ENCODE data around the gene NAB1.
"Not testable (repeated sequence)": the region's sequence is repeated elsewhere in the genome, so short reads cannot be mapped to it uniquely, and the experiment has no call there.

The NAB1 gene, protein sequence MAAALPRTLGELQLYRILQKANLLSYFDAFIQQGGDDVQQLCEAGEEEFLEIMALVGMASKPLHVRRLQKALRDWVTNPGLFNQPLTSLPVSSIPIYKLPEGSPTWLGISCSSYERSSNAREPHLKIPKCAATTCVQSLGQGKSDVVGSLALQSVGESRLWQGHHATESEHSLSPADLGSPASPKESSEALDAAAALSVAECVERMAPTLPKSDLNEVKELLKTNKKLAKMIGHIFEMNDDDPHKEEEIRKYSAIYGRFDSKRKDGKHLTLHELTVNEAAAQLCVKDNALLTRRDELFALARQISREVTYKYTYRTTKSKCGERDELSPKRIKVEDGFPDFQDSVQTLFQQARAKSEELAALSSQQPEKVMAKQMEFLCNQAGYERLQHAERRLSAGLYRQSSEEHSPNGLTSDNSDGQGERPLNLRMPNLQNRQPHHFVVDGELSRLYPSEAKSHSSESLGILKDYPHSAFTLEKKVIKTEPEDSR

DNA sequence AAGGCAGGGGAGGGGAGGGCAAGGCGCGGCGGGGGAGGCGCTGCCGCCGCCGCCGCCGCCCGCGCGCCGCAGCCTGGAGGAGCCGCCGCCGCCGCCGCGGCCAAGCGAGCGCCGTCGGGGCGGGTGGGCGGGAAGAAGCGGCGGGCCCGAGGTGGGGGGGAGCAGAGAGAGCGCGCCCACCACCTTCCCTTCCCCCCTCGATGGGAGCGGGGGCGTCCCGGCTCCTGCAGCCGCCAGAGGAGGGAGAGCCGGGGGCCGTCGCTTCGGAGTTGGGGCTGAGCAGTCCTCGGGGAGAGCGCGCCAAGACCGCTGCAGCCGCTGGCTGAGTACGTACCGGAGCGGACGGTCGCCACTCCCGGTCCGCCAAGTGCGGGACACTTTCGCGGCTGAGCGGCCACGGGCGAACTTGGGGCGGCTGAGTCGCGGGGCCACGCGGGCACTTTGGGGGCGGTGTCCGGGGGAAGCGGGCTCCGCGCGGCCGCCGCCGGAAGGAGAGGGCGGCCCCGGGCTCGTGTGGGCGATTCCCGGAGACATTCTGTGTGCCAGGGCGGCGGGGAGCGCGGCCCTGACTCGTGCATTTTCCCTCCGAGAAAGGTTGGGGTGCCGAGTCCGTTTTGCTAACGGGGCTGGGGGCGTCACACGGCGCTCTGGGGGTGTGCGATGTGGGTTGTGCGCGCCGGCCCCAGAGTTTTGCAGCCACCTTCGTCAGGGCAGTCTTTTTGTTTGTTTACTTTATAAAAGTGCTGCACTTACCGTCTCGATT lies at the start of gene NAB1:
Gene NAB1, plus strand, starts transcription at position 49 of the 763 bp plus-strand sequence. CDS start 10,094 bp downstream, outside the sequence.
- TF ChIP-seq CTCF (IDR thresholded peaks at IDR 0.05) (no peak), ZFX (IDR thresholded peaks at IDR 0.05; ENCODE audit: borderline replicate concordance) (no peak)
- peak within 1 kb of the TSS; percentile 80 for H3K27ac ChIP-seq

GRCh38 chr2:190599546-190600220 lies 49.2 kb upstream of the NAB1 start:
- TF ChIP-seq ZFX (IDR thresholded peaks at IDR 0.05; ENCODE audit: borderline replicate concordance) (no peak), CTCF (IDR thresholded peaks at IDR 0.05) (no peak)
- no peak overlapping the region for H3K27ac ChIP-seq

DNA sequence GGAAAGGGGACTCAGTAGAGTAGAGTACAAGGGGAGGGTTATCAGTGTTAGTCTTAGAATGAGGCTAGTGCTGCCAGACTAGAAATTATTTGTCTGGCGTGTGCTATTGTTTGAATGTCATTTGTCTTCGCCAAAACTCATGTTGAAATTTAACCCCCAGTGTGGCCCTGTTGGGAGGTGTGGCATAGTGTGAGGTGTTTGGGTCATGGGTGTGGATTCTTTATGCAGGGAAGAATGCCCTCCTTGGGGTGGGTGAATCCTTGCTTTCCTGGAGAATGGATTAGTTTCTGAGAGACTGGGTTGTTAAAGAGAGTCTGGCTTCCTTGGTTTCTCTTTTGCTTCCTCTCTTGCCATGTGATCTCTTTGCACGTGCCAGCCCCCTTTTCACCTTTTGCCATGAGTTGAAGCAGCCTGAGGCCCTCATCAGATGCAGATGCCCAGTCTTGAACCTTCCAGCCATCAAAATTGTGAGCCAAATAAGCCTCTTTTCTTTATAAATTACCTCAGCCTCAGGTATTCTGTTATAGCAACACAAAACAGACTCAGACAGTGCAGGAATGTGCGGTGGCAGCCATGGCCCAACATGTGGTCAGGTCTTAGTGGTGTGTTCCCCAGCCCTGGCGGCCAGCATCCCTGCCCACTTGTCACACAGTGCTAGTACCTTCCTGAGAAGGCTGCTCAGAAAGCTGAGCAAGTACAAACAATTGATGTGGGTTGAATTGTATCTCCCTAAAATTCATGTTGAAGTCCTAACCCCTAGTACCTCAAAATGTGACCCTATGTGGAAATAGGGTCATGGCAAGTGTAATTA lies 48.4 kb upstream of the NAB1 start:
- H3K27ac ChIP-seq, result no peak overlapping the region
- TF ChIP-seq ZFX (IDR thresholded peaks at IDR 0.05; ENCODE audit: borderline replicate concordance), result no peak
- TF ChIP-seq CTCF (IDR thresholded peaks at IDR 0.05), result no peak

DNA sequence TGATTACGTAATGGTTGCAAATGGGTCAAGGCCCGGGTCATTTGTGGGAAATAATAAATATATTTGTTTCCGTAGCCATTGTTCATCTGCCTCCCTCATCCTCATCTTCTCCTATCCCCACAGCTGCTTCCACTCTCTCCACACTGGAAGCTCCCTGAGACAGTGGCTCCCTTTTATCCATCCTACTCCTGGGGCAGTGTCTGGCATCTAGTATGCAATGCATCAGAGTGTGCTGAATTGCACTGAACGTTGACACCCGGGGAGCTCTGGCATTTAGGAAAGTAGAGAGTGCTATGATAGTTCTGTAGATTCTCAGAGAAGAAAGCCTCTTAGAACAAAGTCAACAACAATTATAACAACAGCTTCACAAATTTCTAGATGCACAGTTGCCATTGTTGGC lies 45.5 kb upstream of the NAB1 start:
- no peak for TF ChIP-seq ZFX (IDR thresholded peaks at IDR 0.05; ENCODE audit: borderline replicate concordance)
- TF ChIP-seq CTCF (IDR thresholded peaks at IDR 0.05), result no peak
- H3K27ac ChIP-seq, result no peak overlapping the region

DNA sequence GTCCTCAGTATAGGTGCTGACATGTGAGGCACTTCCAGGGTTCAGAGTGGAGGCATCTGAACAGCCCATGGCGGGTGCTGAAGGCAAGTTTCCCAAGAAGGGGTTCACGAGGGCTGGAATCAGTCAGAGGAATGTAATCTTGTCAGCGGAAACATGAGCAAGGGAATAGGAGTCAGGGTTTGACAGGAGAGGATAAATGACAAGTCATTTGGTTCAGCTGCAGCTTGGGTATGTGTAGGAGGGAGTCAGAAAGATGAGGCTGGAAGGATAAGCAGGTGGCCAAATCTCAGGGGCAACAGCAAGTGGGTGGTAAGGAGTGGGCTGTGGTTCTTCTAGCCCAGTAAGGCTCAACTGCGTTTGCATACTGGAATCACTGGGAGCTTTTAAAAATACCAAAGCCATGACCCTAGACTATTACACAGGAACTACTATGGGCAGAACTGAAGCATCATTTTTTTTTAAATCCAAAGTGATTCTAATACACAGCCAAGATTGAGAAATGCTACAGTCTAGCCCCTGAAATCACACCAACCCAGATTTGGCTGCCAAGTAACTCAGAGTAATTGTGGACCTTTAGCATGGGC lies 41.8 kb upstream of the NAB1 start:
- no peak for TF ChIP-seq CTCF (IDR thresholded peaks at IDR 0.05)
- TF ChIP-seq ZFX (IDR thresholded peaks at IDR 0.05; ENCODE audit: borderline replicate concordance), result no peak

DNA sequence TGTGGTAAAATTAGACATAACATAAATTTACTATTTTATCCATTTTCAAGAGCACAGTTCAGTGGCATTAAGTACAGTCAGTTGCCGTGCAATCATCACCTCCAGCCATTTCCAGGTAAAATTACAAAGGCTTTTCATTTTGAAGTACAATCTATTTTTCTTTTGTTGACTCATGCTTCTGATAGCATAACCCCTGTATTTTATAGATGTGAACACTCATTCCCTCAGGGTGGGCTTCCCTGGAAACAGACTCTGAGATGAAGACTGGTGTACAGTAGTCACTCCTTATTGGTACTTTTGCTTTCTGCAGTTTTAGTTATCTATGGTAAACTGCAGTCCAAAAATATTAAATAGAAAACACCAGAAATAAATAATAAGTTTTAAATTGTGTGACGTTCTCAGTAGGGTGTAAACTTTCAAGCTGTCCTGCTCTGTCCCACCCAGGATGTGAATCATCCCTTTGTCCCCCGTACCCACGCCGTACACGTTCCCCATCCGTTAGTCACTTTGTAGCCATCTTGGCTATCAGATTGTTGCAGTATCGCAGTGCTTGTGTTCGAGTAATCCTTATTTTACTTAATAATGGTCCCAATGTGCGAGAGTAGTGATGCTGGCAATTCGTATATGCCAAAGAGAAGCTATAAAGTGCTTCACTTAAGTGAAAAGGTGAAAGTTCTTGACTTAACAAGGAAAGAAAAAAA lies 41.1 kb upstream of the NAB1 start:
- TF ChIP-seq CTCF (IDR thresholded peaks at IDR 0.05) (no peak), ZFX (IDR thresholded peaks at IDR 0.05; ENCODE audit: borderline replicate concordance) (no peak)
- H3K27ac ChIP-seq, result no peak overlapping the region

More for the DNA sequence above, 41.8 kb upstream of the NAB1 start:
- H3K27ac ChIP-seq, result no peak overlapping the region

DNA sequence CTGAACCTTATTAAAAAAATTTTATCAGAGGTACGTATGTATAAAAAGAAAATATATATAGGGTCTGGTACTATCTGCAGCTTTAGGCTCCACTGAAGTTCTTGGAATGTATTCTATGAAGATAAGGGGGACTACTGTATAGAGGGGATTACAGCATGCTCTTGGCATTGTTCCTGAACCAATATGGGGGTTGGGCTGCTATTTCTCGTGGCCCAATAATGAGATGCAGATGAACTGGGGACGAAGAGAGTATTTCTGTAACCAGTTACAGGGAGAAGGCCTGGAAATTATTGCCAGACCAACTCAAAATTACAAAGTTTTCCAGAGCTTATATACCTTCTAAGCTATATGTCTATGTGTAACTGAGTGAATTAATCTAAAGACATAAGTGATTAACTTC lies 40.0 kb upstream of the NAB1 start:
- not testable (repeated sequence) for H3K27ac ChIP-seq

GRCh38 chr2:190609397-190609796 lies 39.5 kb upstream of the NAB1 start:
- H3K27ac ChIP-seq, result not testable (repeated sequence)

GRCh38 chr2:190610528-190610927 lies 38.4 kb upstream of the NAB1 start:
- H3K27ac ChIP-seq, result not testable (repeated sequence)

Data from 22Rv1 (cell line).